ENCODE measurements around the gene PRPF6.
A peak's percentile ranks its signal among the peaks of the same experiment; 100 is the strongest.
"Not testable (repeated sequence)": the region's sequence is repeated elsewhere in the genome, so short reads cannot be mapped to it uniquely, and the experiment has no call there.

PRPF6 gene

GRCh38 chr20:63973636-63974401 lies 7.1 kb upstream of the PRPF6 start:
- DNase-seq (ENCODE audit: low spot score), result peak; percentile 98

- DNase-seq (ENCODE audit: low spot score), result no peak
Measured at GRCh38 chr20:63974402-63975200, 6.3 kb upstream of the PRPF6 start.

- not testable (repeated sequence) for DNase-seq (ENCODE audit: low spot score)
Measured at GRCh38 chr20:63976511-63976910, 4.4 kb upstream of the PRPF6 start.

GRCh38 chr20:63976980-63977738 lies 3.8 kb upstream of the PRPF6 start:
- no peak for DNase-seq (ENCODE audit: low spot score)

- no peak for DNase-seq (ENCODE audit: low spot score)
Measured at GRCh38 chr20:63977739-63978276, 3.1 kb upstream of the PRPF6 start.

- peak; percentile 81 for DNase-seq (ENCODE audit: low spot score)
Measured at GRCh38 chr20:63978319-63979228, 2.4 kb upstream of the PRPF6 start.

- no peak for DNase-seq (ENCODE audit: low spot score)
Measured at GRCh38 chr20:63979229-63979556, 1.7 kb upstream of the PRPF6 start.

GRCh38 chr20:63979557-63980316 lies 1.2 kb upstream of the PRPF6 start, which contains the start of gene SAMD10:
SAMD10 (minus strand) TSS chr20:63979642; CDS start chr20:63979467, 175 bp downstream.
- peak; percentile 67 for DNase-seq (ENCODE audit: low spot score)

GRCh38 chr20:63980317-63980805 lies 571 bp upstream of the PRPF6 start:
- no peak for DNase-seq (ENCODE audit: low spot score)

GRCh38 chr20:63982937-63983336 lies 2.0 kb downstream of the PRPF6 start:
- DNase-seq (ENCODE audit: low spot score), result no peak

- no peak for DNase-seq (ENCODE audit: low spot score)
Measured at GRCh38 chr20:64000906-64001305, 20.0 kb downstream of the PRPF6 start.

GRCh38 chr20:64001607-64002011 lies 20.7 kb downstream of the PRPF6 start:
- no peak for DNase-seq (ENCODE audit: low spot score)

- DNase-seq (ENCODE audit: low spot score), result no peak
Measured at GRCh38 chr20:64003960-64004725, 23.2 kb downstream of the PRPF6 start.

GRCh38 chr20:64005394-64005793 lies 24.5 kb downstream of the PRPF6 start:
- DNase-seq (ENCODE audit: low spot score), result no peak

- DNase-seq (ENCODE audit: low spot score), result no peak
Measured at GRCh38 chr20:64006490-64006889, 25.6 kb downstream of the PRPF6 start.

GRCh38 chr20:64006902-64007301 lies 26.0 kb downstream of the PRPF6 start:
- no peak for DNase-seq (ENCODE audit: low spot score)

- no peak for DNase-seq (ENCODE audit: low spot score)
Measured at GRCh38 chr20:64009811-64010387, 29.0 kb downstream of the PRPF6 start.

GRCh38 chr20:64010711-64011237 lies 29.8 kb downstream of the PRPF6 start:
- no peak for DNase-seq (ENCODE audit: low spot score)

GRCh38 chr20:64011366-64011779 lies 30.4 kb downstream of the PRPF6 start:
- no peak for DNase-seq (ENCODE audit: low spot score)
